NCI-H187 treated with DMSO at 0.1 percent for 48 hours (cell line): ENCODE results near the gene TSC22D4.
"Not testable (repeated sequence)": the region's sequence is repeated elsewhere in the genome, so short reads cannot be mapped to it uniquely, and the experiment has no call there.

Source experiments
- DNase-seq: peaks from one replicate; lab custom pipeline; 2025; lab: John Stamatoyannopoulos, UW

TSC22D4 gene

DNA sequence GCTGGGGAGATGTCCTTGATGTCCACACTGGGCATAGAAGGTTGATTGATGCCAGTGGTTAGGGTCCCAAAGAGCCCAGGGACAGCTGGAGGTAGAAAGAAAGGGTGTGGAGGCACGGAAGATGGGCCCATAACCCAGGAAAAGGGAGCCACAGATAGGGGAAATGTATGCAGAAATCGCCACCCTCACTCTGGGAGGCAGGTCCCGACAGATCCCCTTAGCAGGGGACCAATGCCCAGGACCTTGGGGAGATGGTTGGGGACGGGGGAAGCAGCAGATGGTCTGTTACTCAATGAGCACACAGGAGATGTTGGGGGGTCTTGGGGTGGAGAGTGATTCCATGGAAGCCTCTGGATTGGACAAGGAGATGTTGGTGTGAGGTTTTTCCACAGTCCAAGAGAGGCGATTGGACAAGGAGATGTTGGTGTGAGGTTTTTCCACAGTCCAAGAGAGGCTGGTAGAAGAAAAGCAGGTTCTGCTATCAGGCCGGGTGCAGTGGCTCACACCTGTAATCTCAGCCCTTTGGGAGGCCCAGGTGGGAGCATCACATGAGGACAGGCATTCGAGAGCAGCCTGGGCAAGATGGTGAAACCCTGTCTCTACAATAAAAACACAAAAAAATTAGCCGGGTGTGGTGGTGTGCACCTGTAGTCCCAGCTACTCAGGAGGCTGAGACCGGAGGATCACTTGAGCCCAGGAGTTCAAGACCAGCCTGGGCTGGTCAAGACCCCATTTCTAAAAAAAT is 35.7 kb downstream of the TSC22D4 start:
- DNase-seq, result no peak

DNA sequence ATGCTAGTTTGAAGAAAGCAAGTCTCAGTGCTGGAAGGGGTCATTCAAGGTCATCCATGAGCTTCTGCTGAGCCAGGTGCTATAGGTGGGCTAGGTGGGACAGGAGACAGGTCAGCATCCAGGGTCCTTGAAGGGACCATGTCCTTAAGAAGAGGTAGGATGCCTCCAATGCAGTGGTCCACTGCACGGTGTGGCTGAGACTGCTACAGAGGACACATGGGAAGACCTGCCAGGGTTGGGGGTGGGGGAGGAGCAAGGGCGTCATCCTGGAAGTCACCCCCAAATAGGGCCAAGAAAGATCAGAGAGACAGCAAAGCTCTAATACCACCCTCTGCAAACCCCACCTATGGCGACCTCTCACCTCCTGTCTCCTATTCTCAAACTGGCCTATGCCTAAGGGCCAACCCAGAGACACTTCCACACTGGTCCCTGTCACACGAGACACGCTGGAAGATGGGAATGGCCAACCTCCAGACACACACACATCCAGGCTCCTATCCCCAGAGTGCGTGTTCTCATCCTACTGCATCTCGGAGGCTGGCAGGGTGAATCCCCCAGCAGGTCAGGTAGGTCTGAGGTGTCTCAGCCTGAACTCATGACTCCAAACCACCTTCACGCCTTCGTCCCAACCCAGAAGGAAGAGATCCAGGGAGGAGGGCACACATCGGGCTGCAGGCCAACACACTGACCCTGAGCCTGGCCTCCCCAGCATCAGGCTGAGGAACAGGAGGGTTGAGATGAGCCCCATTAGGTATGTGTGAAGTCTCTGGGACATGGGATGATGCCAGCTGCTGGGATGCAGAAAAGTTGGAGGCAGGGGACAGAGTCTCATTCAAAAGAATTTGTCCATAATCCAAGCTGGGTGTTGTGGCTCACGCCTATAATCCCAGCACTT is 37.1 kb downstream of the TSC22D4 start:
- DNase-seq, result no peak

DNA sequence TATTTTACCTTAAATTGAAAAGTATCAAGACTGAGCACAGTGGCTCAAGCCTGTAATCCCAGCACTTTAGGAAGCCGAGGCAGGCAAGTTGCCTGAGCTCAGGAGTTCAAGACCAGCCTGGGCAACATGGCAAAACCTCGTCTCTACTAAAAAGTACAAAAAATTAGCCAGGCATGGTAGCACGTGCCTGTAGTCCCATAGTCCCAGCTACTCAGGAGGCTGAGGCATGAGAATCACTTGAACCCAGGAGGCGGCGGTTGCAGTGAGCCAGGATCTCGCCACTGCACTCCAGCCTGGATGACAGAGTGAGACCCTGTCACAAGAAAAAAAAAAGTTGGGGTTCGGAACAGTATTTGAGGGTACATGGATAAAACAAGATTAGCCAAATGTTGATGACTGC is 39.8 kb downstream of the TSC22D4 start:
- DNase-seq, result not testable (repeated sequence)

- not testable (repeated sequence) for DNase-seq
Measured at GRCh38 chr7:100438731-100439130, 40.3 kb downstream of the TSC22D4 start.

GRCh38 chr7:100438172-100438571 is 40.8 kb downstream of the TSC22D4 start:
- DNase-seq, result no peak

- DNase-seq, result no peak
Measured at GRCh38 chr7:100437150-100438100, 41.6 kb downstream of the TSC22D4 start.

DNA sequence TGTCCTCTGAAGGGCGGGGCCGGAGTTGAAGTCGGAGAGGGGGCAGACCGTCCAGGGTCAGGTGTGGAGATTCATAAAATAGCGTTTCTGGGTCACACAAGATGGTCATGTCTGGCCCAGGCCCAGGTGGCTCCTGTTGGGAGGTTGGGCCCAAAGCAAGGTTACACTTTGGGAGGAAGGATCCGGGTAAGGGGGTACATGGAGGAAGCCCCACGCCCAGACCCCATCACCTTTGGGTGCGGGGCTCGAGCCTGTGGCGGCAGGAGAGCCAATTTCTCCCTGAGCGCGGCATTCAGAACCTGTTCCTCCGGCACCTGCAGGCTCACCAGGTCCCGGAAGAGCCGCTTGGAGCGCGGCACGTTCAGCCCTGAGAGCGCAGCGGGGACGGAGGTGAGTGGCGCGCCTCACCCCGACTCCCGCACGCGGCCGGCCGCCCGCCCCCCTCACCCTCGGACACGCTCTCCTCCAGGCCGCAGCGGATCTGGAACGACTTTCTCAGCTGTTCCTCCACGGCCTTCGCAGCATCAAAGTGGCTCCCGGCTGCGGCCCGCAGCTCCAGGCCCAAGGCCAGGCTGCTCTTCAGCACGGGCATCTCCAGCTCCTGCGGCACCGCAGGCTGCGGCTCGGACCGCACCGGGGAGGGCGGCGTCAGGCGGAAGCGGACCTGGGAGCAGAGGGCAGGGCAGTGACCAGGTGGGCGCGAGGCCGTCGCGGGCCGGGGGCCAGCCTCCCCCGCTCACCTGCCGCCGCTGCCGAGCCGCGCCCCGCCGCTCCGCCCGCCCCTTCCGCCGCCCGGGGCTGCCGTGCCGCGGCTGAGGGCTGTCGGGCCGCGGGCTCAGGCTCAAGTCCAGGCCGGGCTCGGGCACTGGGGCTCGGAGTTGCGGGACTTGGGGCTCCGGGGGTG is 43.4 kb downstream of the TSC22D4 start:
- DNase-seq, result no peak

- DNase-seq, result no peak
Measured at GRCh38 chr7:100434297-100435144, 44.5 kb downstream of the TSC22D4 start.

DNA sequence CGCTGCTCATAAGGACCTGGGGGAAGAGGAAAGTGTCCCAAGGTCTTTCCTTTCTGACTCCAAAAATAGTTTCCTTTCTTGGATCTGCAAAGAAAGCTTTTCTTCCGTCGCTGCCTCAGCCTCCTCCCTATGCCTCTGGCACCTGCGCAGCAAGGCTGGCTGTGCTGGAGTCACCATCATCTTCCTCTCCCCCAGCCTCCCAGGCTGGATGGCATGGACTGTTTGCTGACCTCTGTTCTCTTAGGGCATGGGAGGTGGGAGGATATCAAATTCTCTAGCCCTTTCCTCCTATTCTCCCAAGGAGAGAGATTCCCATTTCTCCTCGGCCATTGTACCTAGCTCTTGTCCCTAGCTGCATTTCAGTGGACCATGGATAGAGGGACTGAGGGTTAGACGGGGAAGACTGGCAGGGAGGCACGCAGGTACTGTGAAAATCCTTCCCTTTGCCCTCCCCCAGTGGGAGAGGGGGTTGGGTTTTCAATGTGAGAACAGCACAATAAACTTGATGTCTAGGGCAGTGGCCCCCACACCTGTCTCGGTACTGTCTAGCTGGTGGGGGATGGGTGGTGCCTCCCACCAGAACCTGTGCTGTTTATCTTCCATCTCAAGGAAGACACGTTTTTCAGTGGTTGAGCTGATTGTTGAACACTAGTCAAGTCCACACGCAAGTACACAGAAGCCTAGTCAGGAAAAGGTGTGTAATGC is 45.3 kb downstream of the TSC22D4 start:
- DNase-seq, result no peak

- no peak for DNase-seq
Measured at GRCh38 chr7:100433276-100433591, 45.8 kb downstream of the TSC22D4 start.

- no peak for DNase-seq
Measured at GRCh38 chr7:100432621-100433275, 46.3 kb downstream of the TSC22D4 start.

DNA sequence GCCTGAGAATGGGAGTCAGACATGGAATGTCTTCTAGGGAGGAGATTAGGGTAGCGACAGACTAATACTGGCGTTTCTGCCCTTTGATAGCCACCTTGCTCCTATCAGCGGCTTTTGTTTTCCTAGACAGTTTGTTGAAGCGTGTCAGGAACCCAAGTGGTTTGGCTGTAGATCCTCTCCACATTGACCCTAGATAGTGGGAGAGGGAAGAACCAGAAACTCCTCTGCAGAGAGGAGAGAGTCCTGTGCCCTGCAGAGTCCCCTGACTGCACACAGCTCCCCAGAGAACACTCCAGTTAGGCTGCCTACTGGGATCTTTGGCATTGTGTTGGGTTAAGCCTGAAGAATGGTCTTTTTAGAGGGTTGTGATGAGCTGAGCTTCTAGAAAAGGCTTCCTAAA is 47.0 kb downstream of the TSC22D4 start:
- DNase-seq, result no peak

GRCh38 chr7:100431286-100431735 is 47.7 kb downstream of the TSC22D4 start:
- no peak for DNase-seq

- no peak for DNase-seq
Measured at GRCh38 chr7:100430493-100431285, 48.3 kb downstream of the TSC22D4 start.

- peak; percentile 71 for DNase-seq
Measured at GRCh38 chr7:100429637-100430492, 49.1 kb downstream of the TSC22D4 start, which contains the start of gene MEPCE. Gene MEPCE, plus strand, starts transcription at chr7:100429831. Its CDS starts 188 bp downstream, at chr7:100430019.

- DNase-seq, result peak; percentile 99
Measured at GRCh38 chr7:100428967-100429636, 49.9 kb downstream of the TSC22D4 start.
